Measurements from ENCODE around the gene HSD17B12.

GRCh38 chr11:43874078-43874477 is 193.5 kb downstream of the HSD17B12 start:
- no peak for TF ChIP-seq POLR2A (IDR thresholded peaks at IDR 0.05)
- TF ChIP-seq POLR2AphosphoS5 (IDR thresholded peaks at IDR 0.05), result no peak

Measured in breast epithelium (tissue), 3 donors.